GM12878 (cell line): Measurements from ENCODE around the gene C3. TPM values are rescaled to one million over a fixed set of nuclear protein-coding genes. Genes with fewer than 3 reads are reported as not detected.

Experiments used
- ATAC-seq: fragments of 200-7000 bp; cut with Tn5 transposase; 3 replicates; pipeline ENCODE4 v1.9.1; 2020; ENCODE audit warnings: mild to moderate bottlenecking, moderate library complexity
- BruUV-seq: library from RNA; stranded (reverse); fragments of 400-500 nt; replicated peaks from 2 replicates; lab custom pipeline; 2021; lab: Mats Ljungman, UMichigan
- CTCF ChIA-PET: fragments of 300-600 bp; sonication (Branson Sonifier 250); formaldehyde crosslinking; extraction: SDS; loops from one replicate; lab custom pipeline; 2021; ENCODE audit warnings: inconsistent platforms; lab: Yijun Ruan, JAX
- POLR2A ChIA-PET: fragments of 350-600 bp; formaldehyde crosslinking; extraction: SDS; loops from one replicate; lab custom pipeline; 2021; ENCODE audit warnings: inconsistent platforms; lab: Charles Lee
- RAD21 ChIA-PET: fragments of 300-600 bp; sonication (Branson Sonifier 250); formaldehyde crosslinking; loops from one replicate; lab custom pipeline; 2023; ENCODE audit warnings: antibody characterized with exemption; ENCODE audit not compliant: unreplicated experiment; lab: Charles Lee
- SMC1A ChIA-PET: fragments of 300-600 bp; sonication (Branson Sonifier 250); formaldehyde crosslinking; loops from one replicate; lab custom pipeline; 2023; ENCODE audit not compliant: unreplicated experiment, uncharacterized antibody; lab: Charles Lee
- DNase-seq: peaks from one replicate; pipeline ENCODE4 v3.0.0-alpha.2; 2011; ENCODE audit warnings: low read depth, low spot score
- FAIRE-seq: peaks from 3 replicates; lab custom pipeline; 2011; peaks lifted over from hg19 to GRCh38; lab: Jason Lieb, UNC
- H2AFZ ChIP-seq: 2 replicates; pipeline ENCODE4 v1.6.0; 2011; ENCODE audit warnings: low read depth, low read length, control low read depth; ENCODE audit not compliant: control insufficient read depth
- H3K27ac ChIP-seq: 2 replicates; pipeline ENCODE4 v1.5.1; 2011; ENCODE audit warnings: control low read depth; ENCODE audit not compliant: control insufficient read depth, insufficient read depth
- H3K27me3 ChIP-seq, 2 experiments: replicated peaks in 1 of 2; 2 replicates each; pipeline versions ENCODE4 v1.6.0 to v1.6.1; 2011; ENCODE audit warnings: low read length in 1 of 2; ENCODE audit not compliant: control insufficient read depth in 2 of 2, insufficient read depth in 2 of 2
- H3K36me3 ChIP-seq, 2 experiments: 2 replicates each; pipeline ENCODE4 v1.5.1; 2011; ENCODE audit warnings: low read length in 1 of 2; ENCODE audit not compliant: control insufficient read depth in 2 of 2, insufficient read depth in 2 of 2
- H3K4me1 ChIP-seq: 2 replicates; pipeline ENCODE4 v1.6.1; 2011; ENCODE audit warnings: mild to moderate bottlenecking, low read length, moderate library complexity, mixed read lengths; ENCODE audit not compliant: control insufficient read depth, insufficient read depth
- H3K4me2 ChIP-seq: 2 replicates; pipeline ENCODE4 v1.6.0; 2011; ENCODE audit warnings: control low read depth; ENCODE audit not compliant: control insufficient read depth, insufficient read depth
- H3K4me3 ChIP-seq: fragments of 200-600 bp; sonication (generic); 2 replicates; pipeline ENCODE4 v1.5.1; 2016
- H3K79me2 ChIP-seq: 2 replicates; pipeline ENCODE4 v1.6.0; 2011; ENCODE audit warnings: low read length; ENCODE audit not compliant: control insufficient read depth, insufficient read depth
- H3K9ac ChIP-seq: 2 replicates; pipeline ENCODE4 v1.8.0; 2011; ENCODE audit warnings: low read length, control low read depth, mixed read lengths; ENCODE audit not compliant: control insufficient read depth, insufficient read depth
- H3K9me3 ChIP-seq: replicated peaks from 3 replicates; pipeline ENCODE4 v1.5.1; 2011; ENCODE audit warnings: mild to moderate bottlenecking, low read length; ENCODE audit not compliant: control insufficient read depth, insufficient read depth
- H4K20me1 ChIP-seq: 2 replicates; pipeline ENCODE4 v1.6.0; 2011; ENCODE audit not compliant: control insufficient read depth, insufficient read depth
- CREM ChIP-seq: IDR thresholded peaks from 2 replicates; pipeline ENCODE4 v1.6.1; 2014; ENCODE audit warnings: antibody characterized with exemption, low read depth
- ETV6 ChIP-seq, 2 experiments: fragments of 450-650 bp in 1 of 2; IDR thresholded peaks in 1 of 2; conservative IDR thresholded peaks in 1 of 2; 2 replicates each; pipeline ENCODE4 v1.6.1; 2014; ENCODE audit warnings: antibody characterized with exemption in 1 of 2, borderline replicate concordance in 1 of 2, low read depth in 1 of 2, mild to moderate bottlenecking in 1 of 2, moderate library complexity in 1 of 2
- IKZF2 ChIP-seq, 2 experiments: fragments of 450-650 bp; IDR thresholded peaks; 2 replicates each; pipeline ENCODE4 v1.6.1; 2017; ENCODE audit warnings: mild to moderate bottlenecking in 2 of 2, moderate library complexity in 2 of 2
- NBN ChIP-seq: fragments of 450-650 bp; IDR thresholded peaks from 2 replicates; pipeline ENCODE4 v1.6.1; 2016
- NFIC ChIP-seq: IDR thresholded peaks from 2 replicates; pipeline ENCODE4 v1.6.1; 2012; ENCODE audit warnings: low read depth, mild to moderate bottlenecking, inconsistent platforms, low read length, moderate library complexity
- PAX8 ChIP-seq: fragments of 450-650 bp; IDR thresholded peaks from 2 replicates; pipeline ENCODE4 v1.6.1; 2017; ENCODE audit warnings: mild to moderate bottlenecking, moderate library complexity
- PRDM15 ChIP-seq: fragments of 450-650 bp; formaldehyde crosslinking; IDR thresholded peaks from 2 replicates; pipeline ENCODE4 v1.4.0; 2020; ENCODE audit warnings: mild to moderate bottlenecking, moderate library complexity
- RAD21 ChIP-seq: IDR thresholded peaks from 2 replicates; pipeline ENCODE4 v1.6.1; 2011; ENCODE audit warnings: mild to moderate bottlenecking, low read depth, low read length, moderate library complexity; ENCODE audit not compliant: insufficient read depth
- TAF1 ChIP-seq: IDR thresholded peaks from 2 replicates; pipeline ENCODE4 v1.6.1; 2011; ENCODE audit warnings: mild to moderate bottlenecking, low read depth, low read length, borderline replicate concordance
- YY1 ChIP-seq: IDR thresholded peaks from 2 replicates; pipeline ENCODE4 v1.6.1; 2011; ENCODE audit warnings: low read depth, mild to moderate bottlenecking, low read length
- ZBED1 ChIP-seq: IDR thresholded peaks from 2 replicates; pipeline ENCODE4 v1.6.1; 2016; ENCODE audit warnings: borderline replicate concordance
- WGBS: methylation state at CpG from one replicate; pipeline ENCODE4 v1.1.6; 2016; ENCODE audit warnings: low lambda C conversion rate; ENCODE audit not compliant: insufficient replicate concordance, insufficient coverage; ENCODE audit errors: missing lambda C conversion rate; 5-methylcytosine and 5-hydroxymethylcytosine counted together
- in situ Hi-C: fragments of 300-500 bp; cut with MboI; formaldehyde crosslinking; loops from 9 replicates; pipeline ENCODE4 v1.14.3; 2018; ENCODE audit warnings: mixed read lengths
- intact Hi-C: fragments of 100-400 bp; cut with micrococcal nuclease; formaldehyde crosslinking; loops from one replicate; pipeline ENCODE4 v1.14.2; 2022; ENCODE audit not compliant: unreplicated experiment
- polyA plus RNA-seq, 11 experiments: library from polyadenylated mRNA; depleted of rRNA in 4 of 11; unstranded in 6 of 11; stranded (reverse) in 5 of 11; fragments of >200 nt; fragmentation: Nextera tagmentation in 4 of 11; fragmentation: Illumina TruSeq in 1 of 11; extraction: Ambion mirVana in 4 of 11; extraction: Trizol in 1 of 11; gene quantifications; 1 replicate in 1 of 11; 2 replicates in 10 of 11; pipeline versions ENCODE4 v1.2.1 to v1.2.3, GENCODE V29; 2011 to 2016; ENCODE audit warnings: inconsistent platforms in 2 of 11, missing spikeins in 2 of 11, low read depth in 1 of 11
- total RNA-seq, 4 experiments: library from RNA; depleted of rRNA in 3 of 4; stranded (reverse); fragments of >200 nt in 3 of 4; fragmentation: Illumina TruSeq in 1 of 4; extraction: Trizol in 1 of 4; gene quantifications; 2 replicates each; pipeline versions ENCODE4 v1.2.1 to v1.2.3, GENCODE V29; 2013 to 2021
- TF ChIP-seq, protein P1 (sequence below): fragments of 450-650 bp; IDR thresholded peaks from 2 replicates; pipeline ENCODE4 v1.6.1; 2014; ENCODE audit warnings: mild to moderate bottlenecking
- TF ChIP-seq, protein P2 (sequence below): fragments of 450-650 bp; IDR thresholded peaks from 2 replicates; pipeline ENCODE4 v1.6.1; 2017; ENCODE audit warnings: low read depth, mild to moderate bottlenecking, moderate library complexity
- TF ChIP-seq, protein P3 (sequence below): fragments of 450-650 bp; IDR thresholded peaks from 2 replicates; pipeline ENCODE4 v1.6.1; 2017; ENCODE audit warnings: borderline replicate concordance

C3 gene
- total and polyA plus RNA-seq, 10 of the 15 experiments (the other 5 are each of a cell fraction or from before 2014, with no cell fraction given): 0.20 to 6.7 (median 0.72) TPM

DNA sequence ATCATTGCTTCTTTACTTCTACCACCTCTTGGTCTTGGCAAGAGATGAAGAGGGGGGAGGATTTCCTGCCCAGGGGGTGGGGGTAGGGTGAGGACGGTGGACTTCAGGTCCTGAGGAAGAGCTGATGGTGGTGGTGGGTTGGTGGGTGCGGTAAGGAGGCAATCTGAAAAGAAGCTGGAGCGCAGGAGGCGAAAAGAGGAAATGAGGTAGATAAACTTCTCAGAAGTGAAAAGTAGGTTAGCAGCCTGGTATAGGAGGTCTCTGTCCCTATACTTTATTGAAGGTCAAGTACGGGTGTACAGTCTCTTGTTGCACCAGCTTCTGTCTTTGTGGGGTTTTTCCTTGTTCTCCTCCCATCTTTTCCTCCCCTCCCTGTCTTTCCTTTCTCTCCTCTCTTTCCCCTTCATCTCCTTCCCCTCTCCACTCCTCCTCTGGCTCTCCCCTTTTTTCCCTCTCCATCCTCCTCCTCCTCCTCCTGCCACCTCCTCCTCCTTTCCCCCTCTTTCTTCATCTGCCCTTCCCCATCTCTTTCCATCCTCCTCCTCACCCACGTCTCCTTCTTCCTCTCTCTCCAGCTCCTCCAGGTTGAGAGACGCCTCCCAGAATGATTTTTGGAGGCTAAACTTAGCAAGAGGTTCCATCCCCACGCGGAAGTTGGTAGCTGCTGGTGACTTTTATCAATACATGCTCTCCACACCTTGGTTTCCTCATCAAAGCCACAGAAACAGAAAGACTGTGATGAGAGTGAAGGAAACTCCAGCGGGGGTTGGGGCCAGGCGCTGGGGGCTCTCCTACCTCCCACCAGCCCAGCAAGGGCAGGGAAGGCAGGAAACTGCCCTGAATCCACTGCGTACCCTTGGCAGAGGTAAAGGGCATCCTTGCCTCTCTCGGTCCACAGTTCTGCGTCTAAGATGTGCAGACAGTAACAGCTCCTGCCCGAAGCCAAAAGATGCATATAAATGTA, 65.8 kb downstream of the C3 start:
- peaks cover 17% of the 10 kb centered on the region for H3K4me1 ChIP-seq
- in situ Hi-C loops: no loop called here
- H3K9ac ChIP-seq: peak overlapping the region; percentile 62
- ChIA-PET SMC1A (interaction anchor here (0.7 to 6.0 kb wide), 6 partner anchors 9 to 132 kb away, joined by 3 to 58 read pairs (median 4); no protein-coding TSS in a partner anchor), CTCF (interaction anchor here (0.9 to 2.4 kb wide), 5 partner anchors 15 to 138 kb away, joined by 3 to 16 read pairs (median 4); partner anchors contain the start of gene TNFSF14), POLR2A (interaction anchor here (0.6 to 3.4 kb wide), 11 partner anchors 11 to 114 kb away, joined by 3 to 22 read pairs (median 3); partner anchors contain the start of gene TNFSF14), RAD21 (interaction anchor here (0.9 to 4.1 kb wide), 12 partner anchors 9 to 138 kb away, joined by 3 to 23 read pairs (median 5); partner anchors contain the start of genes GPR108 and TNFSF14)
- peak overlapping the region; percentile 46 for H3K4me2 ChIP-seq
- FAIRE-seq (no peak), ATAC-seq (peak; percentile 91), DNase-seq (no peak)
- H4K20me1 ChIP-seq: no peaks in the 10 kb centered on the region
- peak overlapping the region; percentile 37; the same call in 1 of the 2 replicates for H3K4me3 ChIP-seq
- intact Hi-C loops: no loop called here
- H3K27ac ChIP-seq: peak overlapping the region; percentile 85
- H2AFZ ChIP-seq: peak overlapping the region; percentile 87
- no TSS peak for BruUV-seq
- H3K9me3 ChIP-seq: no peaks in the 10 kb centered on the region; the same call in 2 of the 3 replicates
- no peaks in the 10 kb centered on the region for H3K79me2 ChIP-seq
- H3K36me3 ChIP-seq: no peaks in the 10 kb centered on the region
- WGBS: 23% methylated on average over 15 of the region's 15 CpGs
- H3K27me3 ChIP-seq: no peaks in the 10 kb centered on the region
- TF ChIP-seq, protein P1, sequence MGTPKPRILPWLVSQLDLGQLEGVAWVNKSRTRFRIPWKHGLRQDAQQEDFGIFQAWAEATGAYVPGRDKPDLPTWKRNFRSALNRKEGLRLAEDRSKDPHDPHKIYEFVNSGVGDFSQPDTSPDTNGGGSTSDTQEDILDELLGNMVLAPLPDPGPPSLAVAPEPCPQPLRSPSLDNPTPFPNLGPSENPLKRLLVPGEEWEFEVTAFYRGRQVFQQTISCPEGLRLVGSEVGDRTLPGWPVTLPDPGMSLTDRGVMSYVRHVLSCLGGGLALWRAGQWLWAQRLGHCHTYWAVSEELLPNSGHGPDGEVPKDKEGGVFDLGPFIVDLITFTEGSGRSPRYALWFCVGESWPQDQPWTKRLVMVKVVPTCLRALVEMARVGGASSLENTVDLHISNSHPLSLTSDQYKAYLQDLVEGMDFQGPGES: no peak
- TF ChIP-seq YY1: no peak
- TF ChIP-seq, protein P2, sequence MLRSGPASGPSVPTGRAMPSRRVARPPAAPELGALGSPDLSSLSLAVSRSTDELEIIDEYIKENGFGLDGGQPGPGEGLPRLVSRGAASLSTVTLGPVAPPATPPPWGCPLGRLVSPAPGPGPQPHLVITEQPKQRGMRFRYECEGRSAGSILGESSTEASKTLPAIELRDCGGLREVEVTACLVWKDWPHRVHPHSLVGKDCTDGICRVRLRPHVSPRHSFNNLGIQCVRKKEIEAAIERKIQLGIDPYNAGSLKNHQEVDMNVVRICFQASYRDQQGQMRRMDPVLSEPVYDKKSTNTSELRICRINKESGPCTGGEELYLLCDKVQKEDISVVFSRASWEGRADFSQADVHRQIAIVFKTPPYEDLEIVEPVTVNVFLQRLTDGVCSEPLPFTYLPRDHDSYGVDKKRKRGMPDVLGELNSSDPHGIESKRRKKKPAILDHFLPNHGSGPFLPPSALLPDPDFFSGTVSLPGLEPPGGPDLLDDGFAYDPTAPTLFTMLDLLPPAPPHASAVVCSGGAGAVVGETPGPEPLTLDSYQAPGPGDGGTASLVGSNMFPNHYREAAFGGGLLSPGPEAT: peak; percentile 41; the same call in 1 of the 2 replicates
- TF ChIP-seq PAX8: no peak
- no peak for TF ChIP-seq NFIC
- TF ChIP-seq CREM: 0 out of 2 replicates have a peak, but pooled peaks have one; percentile 16
- TF ChIP-seq, protein P3, sequence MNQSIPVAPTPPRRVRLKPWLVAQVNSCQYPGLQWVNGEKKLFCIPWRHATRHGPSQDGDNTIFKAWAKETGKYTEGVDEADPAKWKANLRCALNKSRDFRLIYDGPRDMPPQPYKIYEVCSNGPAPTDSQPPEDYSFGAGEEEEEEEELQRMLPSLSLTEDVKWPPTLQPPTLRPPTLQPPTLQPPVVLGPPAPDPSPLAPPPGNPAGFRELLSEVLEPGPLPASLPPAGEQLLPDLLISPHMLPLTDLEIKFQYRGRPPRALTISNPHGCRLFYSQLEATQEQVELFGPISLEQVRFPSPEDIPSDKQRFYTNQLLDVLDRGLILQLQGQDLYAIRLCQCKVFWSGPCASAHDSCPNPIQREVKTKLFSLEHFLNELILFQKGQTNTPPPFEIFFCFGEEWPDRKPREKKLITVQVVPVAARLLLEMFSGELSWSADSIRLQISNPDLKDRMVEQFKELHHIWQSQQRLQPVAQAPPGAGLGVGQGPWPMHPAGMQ: no peak
- TF ChIP-seq TAF1: no peak
- TF ChIP-seq IKZF2 (IDR thresholded peaks at IDR 0.05): peak; percentile 70
- TF ChIP-seq NBN: peak; percentile 76; the same call in 1 of the 2 replicates
- TF ChIP-seq RAD21: no peak
- TF ChIP-seq ZBED1: peak; percentile 48
- no peak for TF ChIP-seq PRDM15 (CRISPR knock-in tag)
- TF ChIP-seq ETV6 (conservative IDR thresholded peaks at IDR 0.05 in 1 of 2, IDR thresholded peaks at IDR 0.05 in 1 of 2; ENCODE audit: borderline replicate concordance in 1 of 2, low read depth in 1 of 2): no peak
